SK-N-SH treated with all-trans-retinoic acid at 6 μM for 48 hours (cell line): Measurements from ENCODE around the gene ROCK2.

Source experiments
- ATAC-seq: fragments of 200-7000 bp; cut with Tn5 transposase; 3 replicates; pipeline ENCODE4 v1.9.1; 2020; ENCODE audit warnings: mild to moderate bottlenecking, moderate library complexity
- ARNTL ChIP-seq: fragments of 450-650 bp; formaldehyde crosslinking; IDR thresholded peaks from 2 replicates; pipeline ENCODE4 v1.5.0; 2020; ENCODE audit warnings: low read depth, mild to moderate bottlenecking, moderate library complexity, borderline replicate concordance
- BACH2 ChIP-seq: fragments of 250-450 bp; sonication (Bioruptor Pico); IDR thresholded peaks from 2 replicates; pipeline ENCODE4 v1.9.0; 2021; ENCODE audit warnings: mild to moderate bottlenecking, borderline replicate concordance
- CREB5 ChIP-seq: fragments of 250-450 bp; sonication (Bioruptor Pico); IDR thresholded peaks from 2 replicates; pipeline ENCODE4 v1.5.1; 2020; ENCODE audit warnings: low read depth, mild to moderate bottlenecking, moderate library complexity
- CSDC2 ChIP-seq: fragments of 250-450 bp; sonication (Bioruptor Pico); IDR thresholded peaks from 2 replicates; pipeline ENCODE4 v1.5.0; 2020; ENCODE audit warnings: mild to moderate bottlenecking, moderate library complexity
- CSRNP3 ChIP-seq: fragments of 250-450 bp; sonication (Bioruptor Pico); IDR thresholded peaks from 2 replicates; pipeline ENCODE4 v1.5.1; 2021; ENCODE audit warnings: mild to moderate bottlenecking, moderate library complexity
- ESRRG ChIP-seq: fragments of 250-450 bp; sonication (Bioruptor Pico); IDR thresholded peaks from 2 replicates; pipeline ENCODE4 v1.6.1; 2021; ENCODE audit warnings: mild to moderate bottlenecking
- GLIS3 ChIP-seq: fragments of 250-450 bp; sonication (Bioruptor Pico); IDR thresholded peaks from 2 replicates; pipeline ENCODE4 v1.5.0; 2020; ENCODE audit warnings: mild to moderate bottlenecking, moderate library complexity
- ISL1 ChIP-seq: fragments of 250-450 bp; sonication (Bioruptor Pico); IDR thresholded peaks from 2 replicates; pipeline ENCODE4 v2.1.2; 2022; ENCODE audit warnings: mild to moderate bottlenecking, moderate library complexity
- OSR1 ChIP-seq: fragments of 250-450 bp; sonication (Bioruptor Pico); IDR thresholded peaks from 2 replicates; pipeline ENCODE4 v1.8.0; 2022; ENCODE audit warnings: moderate library complexity, mild to moderate bottlenecking, inconsistent platforms
- PATZ1 ChIP-seq: fragments of 250-450 bp; sonication (Bioruptor Pico); IDR thresholded peaks from 2 replicates; pipeline ENCODE4 v1.8.0; 2020; ENCODE audit warnings: mild to moderate bottlenecking, moderate library complexity, borderline replicate concordance
- POU6F1 ChIP-seq: fragments of 250-450 bp; sonication (Bioruptor Pico); IDR thresholded peaks from 2 replicates; pipeline ENCODE4 v1.8.0; 2021; ENCODE audit warnings: low read depth, mild to moderate bottlenecking, moderate library complexity, borderline replicate concordance
- PPARA ChIP-seq: fragments of 250-450 bp; sonication (Bioruptor Pico); IDR thresholded peaks from 2 replicates; pipeline ENCODE4 v1.5.0; 2020; ENCODE audit warnings: mild to moderate bottlenecking, borderline replicate concordance
- RARB ChIP-seq: fragments of 250-450 bp; sonication (Bioruptor Pico); IDR thresholded peaks from 2 replicates; pipeline ENCODE4 v1.8.0; 2021; ENCODE audit warnings: mild to moderate bottlenecking, moderate library complexity
- SNAI2 ChIP-seq: fragments of 250-450 bp; sonication (Bioruptor Pico); IDR thresholded peaks from 2 replicates; pipeline ENCODE4 v1.5.0; 2020; ENCODE audit warnings: mild to moderate bottlenecking, moderate library complexity
- TCF4 ChIP-seq: fragments of 250-450 bp; sonication (Bioruptor Pico); IDR thresholded peaks from 2 replicates; pipeline ENCODE4 v1.8.0; 2021; ENCODE audit warnings: mild to moderate bottlenecking, moderate library complexity, borderline replicate concordance
- TOX ChIP-seq: fragments of 250-450 bp; sonication (Bioruptor Pico); IDR thresholded peaks from 2 replicates; pipeline ENCODE4 v1.8.0; 2021; ENCODE audit warnings: mild to moderate bottlenecking, moderate library complexity, borderline replicate concordance
- ZC3H10 ChIP-seq: fragments of 250-450 bp; sonication (Bioruptor Pico); IDR thresholded peaks from 2 replicates; pipeline ENCODE4 v1.5.1; 2021; ENCODE audit warnings: mild to moderate bottlenecking, moderate library complexity
- ZFP3 ChIP-seq: fragments of 250-450 bp; sonication (Bioruptor Pico); IDR thresholded peaks from 2 replicates; pipeline ENCODE4 v1.5.0; 2020; ENCODE audit warnings: mild to moderate bottlenecking, moderate library complexity
- ZFP30 ChIP-seq: fragments of 450-650 bp; formaldehyde crosslinking; IDR thresholded peaks from 2 replicates; pipeline ENCODE4 v1.5.0; 2022; ENCODE audit warnings: mild to moderate bottlenecking, moderate library complexity
- ZNF565 ChIP-seq: fragments of 450-650 bp; formaldehyde crosslinking; conservative IDR thresholded peaks from 2 replicates; pipeline ENCODE4 v1.5.0; 2020; ENCODE audit warnings: low read depth, mild to moderate bottlenecking, moderate library complexity
- ZNF70 ChIP-seq: fragments of 450-650 bp; formaldehyde crosslinking; IDR thresholded peaks from 2 replicates; pipeline ENCODE4 v1.5.0; 2020; ENCODE audit warnings: mild to moderate bottlenecking, moderate library complexity
- ZNF8 ChIP-seq: fragments of 450-650 bp; formaldehyde crosslinking; IDR thresholded peaks from 2 replicates; pipeline ENCODE4 v1.5.0; 2020; ENCODE audit warnings: mild to moderate bottlenecking, moderate library complexity

ROCK2 gene

GRCh38 chr2:11280713-11281112 lies 63.7 kb downstream of the ROCK2 start:
- TF ChIP-seq CSDC2 = no peak
- TF ChIP-seq ARNTL = no peak
- no peak for TF ChIP-seq CREB5 (CRISPR knock-in tag)
- no peak for TF ChIP-seq ZNF8 (CRISPR knock-in tag)
- no peak for TF ChIP-seq PPARA (CRISPR knock-in tag)
- TF ChIP-seq TCF4 (CRISPR knock-in tag) = no peak
- TF ChIP-seq ZNF70 (CRISPR knock-in tag) = no peak
- TF ChIP-seq RARB (CRISPR knock-in tag) = no peak
- no peak for TF ChIP-seq CSRNP3 (CRISPR knock-in tag)
- no peak for TF ChIP-seq PATZ1 (CRISPR knock-in tag)
- no peak for TF ChIP-seq OSR1 (CRISPR knock-in tag)
- TF ChIP-seq ESRRG = no peak
- TF ChIP-seq, all 23 proteins: peak for 0
- ATAC-seq = no peak

GRCh38 chr2:11279398-11279797 lies 65.0 kb downstream of the ROCK2 start:
- ATAC-seq = no peak
- TF ChIP-seq CSRNP3 (CRISPR knock-in tag) (no peak), SNAI2 (CRISPR knock-in tag) (no peak), CREB5 (CRISPR knock-in tag) (no peak), BACH2 (no peak), ZC3H10 (CRISPR knock-in tag) (no peak), ZNF565 (CRISPR knock-in tag) (no peak), ZFP30 (CRISPR knock-in tag) (no peak), ZFP3 (CRISPR knock-in tag) (no peak), ESRRG (no peak), PPARA (CRISPR knock-in tag) (no peak), ARNTL (no peak), GLIS3 (no peak), OSR1 (CRISPR knock-in tag) (no peak), ZNF70 (CRISPR knock-in tag) (no peak), TOX (no peak), POU6F1 (CRISPR knock-in tag) (no peak)

GRCh38 chr2:11278219-11278618 lies 66.2 kb downstream of the ROCK2 start:
- ATAC-seq = no peak
- TF ChIP-seq ZNF8 (CRISPR knock-in tag) (peak; percentile 56; the same call in 1 of the 2 replicates), BACH2 (no peak)

GRCh38 chr2:11275910-11276309 lies 68.5 kb downstream of the ROCK2 start:
- ATAC-seq = no peak
- TF ChIP-seq CSDC2 (no peak), ISL1 (no peak), TOX (no peak), CREB5 (CRISPR knock-in tag) (no peak), ARNTL (no peak), OSR1 (CRISPR knock-in tag) (no peak), PATZ1 (CRISPR knock-in tag) (no peak), ZNF70 (CRISPR knock-in tag) (no peak), RARB (CRISPR knock-in tag) (no peak), ZFP30 (CRISPR knock-in tag) (no peak), ZNF8 (CRISPR knock-in tag) (no peak)
